SK-N-SH (cell line): ENCODE data around the gene GTF3C2. TPM values are rescaled to one million over a fixed set of nuclear protein-coding genes. Genes with fewer than 3 reads are reported as not detected.

ENCODE experiments used
- CTCF ChIA-PET: fragments of 300-600, 350-600 bp; formaldehyde crosslinking; extraction: SDS; loops from one replicate; lab custom pipeline; 2021; lab: Yijun Ruan, JAX
- POLR2A ChIA-PET: fragments of 350-600 bp; sonication (Branson Sonifier 250); formaldehyde crosslinking; extraction: SDS; loops from one replicate; lab custom pipeline; 2020; ENCODE audit warnings: antibody characterized with exemption, inconsistent platforms; lab: Yijun Ruan, JAX
- DNase-seq: peaks from one replicate; pipeline ENCODE4 v3.0.0; 2012
- H2AFZ ChIP-seq: fragments of 200-600 bp; sonication (generic); 2 replicates; pipeline ENCODE4 v1.8.1; 2016; ENCODE audit warnings: antibody characterized with exemption, mild to moderate bottlenecking, low read depth
- H3F3A ChIP-seq: fragments of 200-600 bp; sonication (generic); replicated peaks from 2 replicates; pipeline ENCODE3; 2016; ENCODE audit warnings: antibody characterized with exemption, mild to moderate bottlenecking; ENCODE audit not compliant: insufficient read depth
- H3K27ac ChIP-seq, 2 experiments: fragments of 200-500 bp in 1 of 2; fragments of 200-600 bp in 1 of 2; sonication (Bioruptor generic) in 1 of 2; sonication (generic), shearing (Covaris generic) in 1 of 2; 2 replicates each; pipeline versions ENCODE4 v1.5.1 to v1.6.1; 2014 to 2016; ENCODE audit warnings: low read depth in 2 of 2, inconsistent platforms in 1 of 2, low read length in 1 of 2, mild to moderate bottlenecking in 1 of 2, mixed read lengths in 1 of 2
- H3K27me3 ChIP-seq: fragments of 200-600 bp; sonication (generic), shearing (Covaris generic); 2 replicates; pipeline ENCODE4 v1.6.1; 2016; ENCODE audit warnings: mixed run types; ENCODE audit not compliant: insufficient read depth
- H3K36me3 ChIP-seq, 2 experiments: fragments of 200-500 bp in 1 of 2; fragments of 200-600 bp in 1 of 2; sonication (Bioruptor generic) in 1 of 2; sonication (generic) in 1 of 2; replicated peaks in 1 of 2; 2 replicates each; pipeline versions ENCODE3 to v1.5.1; 2014 to 2016; ENCODE audit warnings: low read length in 1 of 2, mild to moderate bottlenecking in 1 of 2; ENCODE audit not compliant: insufficient read depth in 2 of 2, control insufficient read depth in 1 of 2
- H3K4me1 ChIP-seq, 2 experiments: fragments of 200-500 bp in 1 of 2; fragments of 200-600 bp in 1 of 2; sonication (Bioruptor generic) in 1 of 2; sonication (generic), shearing (Covaris generic) in 1 of 2; 2 replicates each; pipeline versions ENCODE4 v1.5.1 to v1.6.1; 2014 to 2016; ENCODE audit warnings: low read depth in 1 of 2, low read length in 1 of 2, mixed run types in 1 of 2; ENCODE audit not compliant: insufficient read depth in 2 of 2, control insufficient read depth in 1 of 2
- H3K4me2 ChIP-seq: fragments of 200-600 bp; sonication (generic), shearing (Covaris generic); 2 replicates; pipeline ENCODE4 v1.6.1; 2017; ENCODE audit warnings: mixed run types
- H3K4me3 ChIP-seq, 2 experiments: fragments of 200-500 bp in 1 of 2; fragments of 200-600 bp in 1 of 2; sonication (Bioruptor generic) in 1 of 2; sonication (generic), shearing (Covaris generic) in 1 of 2; 2 replicates each; pipeline versions ENCODE4 v1.5.1 to v1.8.1; 2014 to 2016; ENCODE audit warnings: low read depth in 2 of 2, inconsistent platforms in 1 of 2, low read length in 1 of 2, mild to moderate bottlenecking in 1 of 2, mixed read lengths in 1 of 2, moderate library complexity in 1 of 2
- H3K79me2 ChIP-seq: fragments of 200-600 bp; sonication (generic); 2 replicates; pipeline ENCODE4 v1.8.1; 2017; ENCODE audit warnings: mild to moderate bottlenecking; ENCODE audit not compliant: insufficient read depth
- H3K9ac ChIP-seq: fragments of 200-600 bp; sonication (generic); 2 replicates; pipeline ENCODE4 v1.6.1; 2017; ENCODE audit warnings: mixed run types
- H3K9me2 ChIP-seq: fragments of 200-600 bp; sonication (generic); 2 replicates; pipeline ENCODE4 v1.6.1; 2017; ENCODE audit warnings: mixed run types
- H3K9me3 ChIP-seq: fragments of 200-600 bp; sonication (generic); 2 replicates; pipeline ENCODE4 v1.6.1; 2017; ENCODE audit warnings: mixed run types, mild to moderate bottlenecking, moderate library complexity
- H4K20me1 ChIP-seq: fragments of 200-600 bp; sonication (generic); 2 replicates; pipeline ENCODE4 v1.6.1; 2017; ENCODE audit warnings: mild to moderate bottlenecking, mixed run types; ENCODE audit not compliant: insufficient read depth
- ELF1 ChIP-seq: IDR thresholded peaks from 2 replicates; pipeline ENCODE4 v1.4.0; 2012
- IRF3 ChIP-seq: fragments of 150-350 bp; IDR thresholded peaks from 2 replicates; pipeline ENCODE4 v1.6.1; 2016; ENCODE audit warnings: mild to moderate bottlenecking, low read depth, low read length
- JUND ChIP-seq: IDR thresholded peaks from 2 replicates; pipeline ENCODE4 v1.4.0; 2012
- POLR2AphosphoS5 ChIP-seq: IDR thresholded peaks from 2 replicates; pipeline ENCODE4 v1.6.1; 2012; ENCODE audit warnings: low read depth, low read length
- USF1 ChIP-seq: IDR thresholded peaks from 2 replicates; pipeline ENCODE4 v1.4.0; 2012; ENCODE audit warnings: low read depth, borderline replicate concordance
- USF2 ChIP-seq: fragments of 150-350 bp; IDR thresholded peaks from 2 replicates; pipeline ENCODE4 v1.6.1; 2017; ENCODE audit warnings: antibody characterized with exemption, low read length, low read depth, borderline replicate concordance
- WGBS: methylation state at CpG from one replicate; pipeline ENCODE4 v1.1.6; 2017; ENCODE audit warnings: low lambda C conversion rate; 5-methylcytosine and 5-hydroxymethylcytosine counted together
- polyA plus RNA-seq, 3 experiments: library from polyadenylated mRNA; depleted of rRNA; stranded (reverse); fragments of >200 nt; gene quantifications; 2 replicates each; pipeline ENCODE4 v1.2.3, GENCODE V29; 2012

GTF3C2 gene
- polyA plus RNA-seq, 1 of the 3 experiments (the other 2 are of a cell fraction): 65.8 TPM

GRCh38 chr2:27377618-27378095, 21.1 kb upstream of the GTF3C2 start:
- Histone ChIP-seq H3K79me2 (peaks cover 53% of the 10 kb centered on the region), H3K4me1 (peaks cover 15 to 58% of the 10 kb centered on the region in 2 experiments; a peak in 3 of 4 replicates), H3K27ac (peak overlapping the region in 1 of 2 experiments; percentile 54; a peak in 1 of 4 replicates), H3K36me3 (peaks cover 54 to 81% of the 10 kb centered on the region in 2 experiments), H3K9me2 (no peaks in the 10 kb centered on the region), H4K20me1 (peaks cover 4% of the 10 kb centered on the region; the same call in 1 of the 2 replicates), H3F3A (peaks cover 26% of the 10 kb centered on the region), H2AFZ (no peak overlapping the region), H3K4me3 (no peak overlapping the region), H3K9me3 (no peaks in the 10 kb centered on the region), H3K9ac (no peak overlapping the region), H3K4me2 (no peak overlapping the region), H3K27me3 (no peaks in the 10 kb centered on the region)
- ChIA-PET POLR2A (interaction anchor here (1.2 to 4.4 kb wide), 2 partner anchors 21 kb away, joined by 5 to 20 read pairs; partner anchors contain the start of gene GTF3C2), CTCF (interaction anchor here (5.7 kb wide), 1 partner anchor 30 kb away, joined by 28 read pairs; the partner anchor contains the start of gene PPM1G)
- peak; percentile 19; the same call in 1 of the 2 replicates for TF ChIP-seq USF2
- TF ChIP-seq USF1: no peak
- WGBS: 97% methylated on average over 17 of the region's 18 CpGs
- DNase-seq: no peak

- 82% methylated on average over 10 of the region's 10 CpGs for WGBS
- CTCF ChIA-PET: interaction anchor here (5.7 kb wide), 1 partner anchor 31 kb away, joined by 28 read pairs; the partner anchor contains the start of gene PPM1G
- Histone ChIP-seq H2AFZ (no peak overlapping the region), H3K4me3 (no peak overlapping the region), H4K20me1 (peaks cover 4% of the 10 kb centered on the region), H3K4me1 (peaks cover 20 to 59% of the 10 kb centered on the region in 2 experiments; a peak in 3 of 4 replicates), H3K36me3 (peaks cover 52 to 82% of the 10 kb centered on the region in 2 experiments), H3K79me2 (peaks cover 60% of the 10 kb centered on the region), H3K9me2 (no peaks in the 10 kb centered on the region), H3K4me2 (no peak overlapping the region), H3K27me3 (no peaks in the 10 kb centered on the region), H3K9me3 (no peaks in the 10 kb centered on the region), H3F3A (peaks cover 20% of the 10 kb centered on the region), H3K9ac (no peak overlapping the region), H3K27ac (0 out of 4 replicates have a peak overlapping the region, but pooled peaks of 1 of the 2 experiments have one; percentile 39)
- no peak for DNase-seq
- POLR2A ChIA-PET: interaction anchor here (1.2 kb wide), 1 partner anchor 20 kb away, joined by 5 read pairs; the partner anchor contains the start of gene GTF3C2
- TF ChIP-seq POLR2AphosphoS5 (peak; percentile 67), JUND (peak; percentile 2; the same call in 1 of the 2 replicates), IRF3 (no peak), ELF1 (no peak)
These were observed 20.5 kb upstream of the GTF3C2 start for GRCh38 chr2:27376866-27377617.
